BLaER1 treated with 17β-estradiol and CSF1 and Interleukin-3, amounts not matched to agents 10 nM and 100 nM (cell line): ENCODE data around the gene PKNOX2.

Experiments used
- H3K27ac ChIP-seq, 11 experiments: shearing (Covaris generic); formaldehyde crosslinking; 2 replicates each; pipeline ENCODE4 v1.8.1; 2022
- H3K27me3 ChIP-seq, 11 experiments: shearing (Covaris generic); formaldehyde crosslinking; 2 replicates each; pipeline ENCODE4 v1.8.1; 2022
- H3K36me3 ChIP-seq, 11 experiments: shearing (Covaris generic); formaldehyde crosslinking; 2 replicates each; pipeline ENCODE4 v1.8.1; 2022
- H3K4me1 ChIP-seq, 10 experiments: shearing (Covaris generic); formaldehyde crosslinking; 2 replicates each; pipeline ENCODE4 v1.8.1; 2022
- H3K4me2 ChIP-seq, 11 experiments: shearing (Covaris generic); formaldehyde crosslinking; 2 replicates each; pipeline ENCODE4 v1.8.1; 2022
- H3K4me3 ChIP-seq, 10 experiments: shearing (Covaris generic); formaldehyde crosslinking; 2 replicates each; pipeline ENCODE4 v1.8.1; 2022
- H3K9ac ChIP-seq, 11 experiments: shearing (Covaris generic); formaldehyde crosslinking; 2 replicates each; pipeline ENCODE4 v1.8.1; 2022
- H3K9me3 ChIP-seq, 11 experiments: shearing (Covaris generic); formaldehyde crosslinking; replicated peaks in 1 of 11; 2 replicates each; pipeline ENCODE4 v1.8.1; 2022
- H4K20me1 ChIP-seq, 11 experiments: shearing (Covaris generic); formaldehyde crosslinking; 2 replicates each; pipeline ENCODE4 v1.8.1; 2022
- Cebpa-rat ChIP-seq, 11 experiments: shearing (Covaris generic); IDR thresholded peaks; 2 replicates each; pipeline ENCODE4 v1.8.1; 2022

PKNOX2 gene

DNA sequence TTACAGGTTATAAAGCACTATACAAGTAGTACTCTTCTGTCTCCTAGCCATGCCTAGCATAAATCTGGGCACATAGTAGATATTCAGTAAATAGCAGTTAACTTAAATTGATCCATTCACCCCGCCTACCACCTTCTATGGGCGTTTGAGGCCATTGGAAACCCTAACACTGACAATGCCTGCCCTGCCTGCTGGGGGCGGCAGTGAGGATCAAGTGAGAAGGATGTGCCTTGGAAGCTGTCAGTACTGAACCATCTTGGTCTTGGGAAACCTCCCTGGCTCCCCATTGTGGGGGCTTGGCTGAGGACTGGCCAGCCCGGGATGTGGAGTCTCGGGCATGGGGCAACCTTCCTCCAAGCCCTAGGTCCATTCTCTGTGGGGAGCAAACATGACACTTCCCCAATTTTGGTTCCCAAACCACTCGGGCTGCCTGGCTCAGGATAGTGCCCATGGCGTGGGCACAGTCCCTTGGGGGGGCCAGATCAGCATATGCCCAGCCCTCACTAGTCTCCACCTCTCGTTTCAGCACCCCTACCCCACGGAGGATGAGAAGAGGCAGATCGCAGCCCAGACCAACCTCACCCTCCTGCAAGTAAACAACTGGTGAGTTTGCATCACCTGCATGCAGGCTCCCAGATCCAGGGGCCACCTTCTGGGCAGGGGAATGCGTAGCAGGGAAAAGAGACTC lies 264.1 kb downstream of the PKNOX2 start:
- H3K4me3 ChIP-seq, result no peak overlapping the region
- H3K27ac ChIP-seq, result no peak overlapping the region
- no peaks in the 10 kb centered on the region; a peak in 1 of 22 replicates for H4K20me1 ChIP-seq
- no peak overlapping the region for H3K9ac ChIP-seq
- H3K36me3 ChIP-seq, result no peaks in the 10 kb centered on the region
- peak overlapping the region in 1 of 11 experiments; percentile 15; a peak in 1 of 22 replicates for H3K4me2 ChIP-seq
- no peak for TF ChIP-seq Cebpa-rat (IDR thresholded peaks at IDR 0.05)
- peaks cover 4 to 17% (median 8%) of the 10 kb centered on the region in 10 experiments; a peak in 16 of 20 replicates for H3K4me1 ChIP-seq
- no peaks in the 10 kb centered on the region for H3K9me3 ChIP-seq
- H3K27me3 ChIP-seq, result no peaks in the 10 kb centered on the region

DNA sequence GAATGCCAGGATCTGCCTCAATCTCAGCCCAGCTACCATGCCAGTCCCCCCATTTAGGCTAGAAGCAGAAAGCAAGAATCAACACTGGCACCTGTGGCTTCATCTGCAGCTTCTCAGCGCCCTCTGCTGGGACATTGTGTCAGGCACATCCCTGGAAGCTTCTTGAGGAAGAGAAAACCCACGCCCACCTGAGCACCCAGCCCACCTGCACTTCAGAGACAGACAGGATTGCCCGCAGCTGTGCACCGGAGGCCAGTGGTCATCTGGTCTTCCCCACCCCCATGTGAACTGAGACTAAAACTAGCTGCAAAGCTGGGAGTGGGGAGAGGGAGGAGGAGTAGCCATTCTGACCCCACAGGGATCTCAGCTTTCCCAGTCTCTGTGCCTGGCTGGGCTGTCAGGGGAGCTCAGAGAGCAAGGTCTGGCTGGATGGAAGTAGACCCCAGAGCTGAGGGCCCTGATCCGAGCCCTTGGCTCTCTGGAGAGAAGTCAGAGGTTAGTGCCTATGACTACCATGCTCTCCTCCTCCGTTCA lies 264.7 kb downstream of the PKNOX2 start:
- no peak for TF ChIP-seq Cebpa-rat (IDR thresholded peaks at IDR 0.05)
- Histone ChIP-seq H3K4me2 (no peak overlapping the region; a peak in 1 of 22 replicates), H4K20me1 (no peaks in the 10 kb centered on the region; a peak in 1 of 22 replicates), H3K36me3 (no peaks in the 10 kb centered on the region), H3K27me3 (no peaks in the 10 kb centered on the region), H3K4me1 (peaks cover 4 to 17% (median 8%) of the 10 kb centered on the region in 10 experiments; a peak in 16 of 20 replicates), H3K9ac (no peak overlapping the region), H3K9me3 (no peaks in the 10 kb centered on the region), H3K4me3 (no peak overlapping the region), H3K27ac (no peak overlapping the region)

GRCh38 chr11:125429807-125430678 lies 265.5 kb downstream of the PKNOX2 start:
- no peaks in the 10 kb centered on the region for H3K36me3 ChIP-seq
- no peaks in the 10 kb centered on the region; a peak in 1 of 22 replicates for H4K20me1 ChIP-seq
- no peaks in the 10 kb centered on the region for H3K27me3 ChIP-seq
- no peak overlapping the region for H3K4me2 ChIP-seq
- H3K9me3 ChIP-seq, result no peaks in the 10 kb centered on the region
- no peak overlapping the region for H3K9ac ChIP-seq
- no peak for TF ChIP-seq Cebpa-rat (IDR thresholded peaks at IDR 0.05)
- peaks cover 4 to 17% (median 8%) of the 10 kb centered on the region in 10 experiments; a peak in 16 of 20 replicates for H3K4me1 ChIP-seq
- no peak overlapping the region for H3K4me3 ChIP-seq
- H3K27ac ChIP-seq, result no peak overlapping the region

DNA sequence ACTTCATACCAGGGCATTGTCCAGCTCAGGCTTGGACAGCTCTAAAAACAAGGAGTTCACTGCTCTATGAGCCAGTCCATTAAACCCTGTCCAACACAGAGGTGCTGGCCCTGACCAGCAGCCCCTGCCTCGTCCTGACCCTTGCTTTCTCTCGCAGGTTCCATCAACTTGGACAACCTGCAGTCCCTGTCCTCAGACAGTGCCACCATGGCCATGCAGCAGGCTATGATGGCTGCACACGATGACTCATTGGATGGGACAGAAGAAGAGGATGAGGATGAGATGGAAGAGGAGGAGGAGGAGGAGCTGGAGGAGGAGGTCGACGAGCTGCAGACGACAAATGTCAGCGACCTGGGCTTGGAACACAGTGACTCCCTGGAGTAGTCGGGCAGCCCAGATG lies 266.5 kb downstream of the PKNOX2 start:
- H3K27ac ChIP-seq, result no peak overlapping the region
- H3K9ac ChIP-seq, result no peak overlapping the region
- H3K4me1 ChIP-seq, result peaks cover 4 to 17% (median 8%) of the 10 kb centered on the region in 10 experiments; a peak in 16 of 20 replicates
- no peak for TF ChIP-seq Cebpa-rat (IDR thresholded peaks at IDR 0.05)
- H3K27me3 ChIP-seq, result no peaks in the 10 kb centered on the region
- H3K36me3 ChIP-seq, result no peaks in the 10 kb centered on the region
- no peak overlapping the region for H3K4me3 ChIP-seq
- no peaks in the 10 kb centered on the region for H3K9me3 ChIP-seq
- no peak overlapping the region for H3K4me2 ChIP-seq
- no peaks in the 10 kb centered on the region; a peak in 1 of 22 replicates for H4K20me1 ChIP-seq

GRCh38 chr11:125431481-125431880 lies 266.9 kb downstream of the PKNOX2 start:
- TF ChIP-seq Cebpa-rat (IDR thresholded peaks at IDR 0.05), result no peak
- Histone ChIP-seq H3K27me3 (no peaks in the 10 kb centered on the region), H3K9me3 (no peaks in the 10 kb centered on the region), H3K9ac (no peak overlapping the region), H3K4me2 (no peak overlapping the region), H3K4me1 (peaks cover 4 to 13% (median 8%) of the 10 kb centered on the region in 10 experiments; a peak in 16 of 20 replicates), H3K27ac (no peak overlapping the region), H3K4me3 (no peak overlapping the region), H3K36me3 (no peaks in the 10 kb centered on the region), H4K20me1 (no peaks in the 10 kb centered on the region; a peak in 1 of 22 replicates)

GRCh38 chr11:125433454-125434121 lies 269.0 kb downstream of the PKNOX2 start:
- no peak overlapping the region for H3K27ac ChIP-seq
- no peaks in the 10 kb centered on the region for H3K27me3 ChIP-seq
- H3K9me3 ChIP-seq, result no peaks in the 10 kb centered on the region
- H3K36me3 ChIP-seq, result 0 out of 22 replicates have a peak, but pooled peaks cover 0 to 4% (median 0%) of the 10 kb centered on the region in 11 experiments
- H3K9ac ChIP-seq, result no peak overlapping the region
- H3K4me2 ChIP-seq, result peak overlapping the region in 2 of 11 experiments; percentile 10 to 14; a peak in 1 of 22 replicates
- no peaks in the 10 kb centered on the region for H4K20me1 ChIP-seq
- H3K4me1 ChIP-seq, result peaks cover 0 to 7% (median 2%) of the 10 kb centered on the region in 10 experiments; a peak in 5 of 20 replicates
- no peak for TF ChIP-seq Cebpa-rat (IDR thresholded peaks at IDR 0.05)
- H3K4me3 ChIP-seq, result no peak overlapping the region

GRCh38 chr11:125435461-125436238 lies 271.1 kb downstream of the PKNOX2 start:
- H3K27me3 ChIP-seq, result no peaks in the 10 kb centered on the region
- H3K27ac ChIP-seq, result no peak overlapping the region
- H3K4me2 ChIP-seq, result no peak overlapping the region; a peak in 1 of 22 replicates
- no peaks in the 10 kb centered on the region; a peak in 1 of 20 replicates for H3K4me1 ChIP-seq
- H3K4me3 ChIP-seq, result no peak overlapping the region
- no peak for TF ChIP-seq Cebpa-rat (IDR thresholded peaks at IDR 0.05)
- H3K9me3 ChIP-seq, result no peaks in the 10 kb centered on the region
- H3K9ac ChIP-seq, result no peak overlapping the region
- H4K20me1 ChIP-seq, result no peaks in the 10 kb centered on the region
- peaks cover 0 to 6% (median 0%) of the 10 kb centered on the region in 11 experiments; a peak in 1 of 22 replicates for H3K36me3 ChIP-seq
